Measurements from ENCODE around the gene PEX5L. TPM values are rescaled to one million over a fixed set of nuclear protein-coding genes. Genes with fewer than 3 reads are reported as not detected.

Gene PEX5L
- polyA plus RNA-seq, 1 of the 3 experiments (the other 2 are of a cell fraction) = not detected

GRCh38 chr3:179955286-179955685 lies 81.5 kb downstream of the PEX5L start:
- Histone ChIP-seq H3K79me2 (ENCODE audit: insufficient read depth) (no peaks in the 10 kb centered on the region), H3F3A (replicated peaks; ENCODE audit: insufficient read depth) (no peaks in the 10 kb centered on the region), H3K4me3 (ENCODE audit: low read depth in 2 of 2, low read length in 1 of 2) (no peak overlapping the region), H3K36me3 (replicated peaks in 1 of 2; ENCODE audit: control insufficient read depth in 1 of 2, insufficient read depth in 2 of 2, low read length in 1 of 2) (no peaks in the 10 kb centered on the region), H3K4me2 (no peak overlapping the region), H3K27me3 (ENCODE audit: insufficient read depth) (no peaks in the 10 kb centered on the region), H4K20me1 (ENCODE audit: insufficient read depth) (no peaks in the 10 kb centered on the region), H3K9me3 (no peaks in the 10 kb centered on the region), H3K4me1 (ENCODE audit: control insufficient read depth in 1 of 2, insufficient read depth in 2 of 2, low read depth in 1 of 2, low read length in 1 of 2) (no peaks in the 10 kb centered on the region), H3K27ac (ENCODE audit: low read depth in 2 of 2, low read length in 1 of 2) (no peak overlapping the region), H3K9me2 (no peaks in the 10 kb centered on the region), H3K9ac (no peak overlapping the region), H2AFZ (ENCODE audit: low read depth) (no peak overlapping the region)
- ChIA-PET CTCF (no interaction called here), POLR2A (no interaction called here)
- WGBS (ENCODE audit: low lambda C conversion rate) = 60% methylated on average over 5 of the region's 5 CpGs
- DNase-seq = no peak
- TF ChIP-seq, protein P1, sequence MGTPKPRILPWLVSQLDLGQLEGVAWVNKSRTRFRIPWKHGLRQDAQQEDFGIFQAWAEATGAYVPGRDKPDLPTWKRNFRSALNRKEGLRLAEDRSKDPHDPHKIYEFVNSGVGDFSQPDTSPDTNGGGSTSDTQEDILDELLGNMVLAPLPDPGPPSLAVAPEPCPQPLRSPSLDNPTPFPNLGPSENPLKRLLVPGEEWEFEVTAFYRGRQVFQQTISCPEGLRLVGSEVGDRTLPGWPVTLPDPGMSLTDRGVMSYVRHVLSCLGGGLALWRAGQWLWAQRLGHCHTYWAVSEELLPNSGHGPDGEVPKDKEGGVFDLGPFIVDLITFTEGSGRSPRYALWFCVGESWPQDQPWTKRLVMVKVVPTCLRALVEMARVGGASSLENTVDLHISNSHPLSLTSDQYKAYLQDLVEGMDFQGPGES (IDR thresholded peaks at IDR 0.05; ENCODE audit: low read depth, low read length) = no peak
- TF ChIP-seq, protein P2, sequence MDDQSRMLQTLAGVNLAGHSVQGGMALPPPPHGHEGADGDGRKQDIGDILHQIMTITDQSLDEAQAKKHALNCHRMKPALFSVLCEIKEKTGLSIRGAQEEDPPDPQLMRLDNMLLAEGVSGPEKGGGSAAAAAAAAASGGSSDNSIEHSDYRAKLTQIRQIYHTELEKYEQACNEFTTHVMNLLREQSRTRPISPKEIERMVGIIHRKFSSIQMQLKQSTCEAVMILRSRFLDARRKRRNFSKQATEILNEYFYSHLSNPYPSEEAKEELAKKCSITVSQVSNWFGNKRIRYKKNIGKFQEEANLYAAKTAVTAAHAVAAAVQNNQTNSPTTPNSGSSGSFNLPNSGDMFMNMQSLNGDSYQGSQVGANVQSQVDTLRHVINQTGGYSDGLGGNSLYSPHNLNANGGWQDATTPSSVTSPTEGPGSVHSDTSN (IDR thresholded peaks at IDR 0.05) = no peak
- no peak for TF ChIP-seq MXI1 (IDR thresholded peaks at IDR 0.05; ENCODE audit: low read depth, low read length)
- no peak for TF ChIP-seq JUND (IDR thresholded peaks at IDR 0.05)
- TF ChIP-seq TEAD4 (IDR thresholded peaks at IDR 0.05; ENCODE audit: borderline replicate concordance, insufficient read depth) = no peak
- TF ChIP-seq CTCF (IDR thresholded peaks at IDR 0.05) = no peak
- TF ChIP-seq EP300 (IDR thresholded peaks at IDR 0.05; ENCODE audit: borderline replicate concordance in 1 of 2, low read depth in 1 of 2, low read length in 1 of 2) = no peak
- no peak for TF ChIP-seq NFIC (IDR thresholded peaks at IDR 0.05; ENCODE audit: borderline replicate concordance)
- no peak for TF ChIP-seq MEF2A (IDR thresholded peaks at IDR 0.05; ENCODE audit: borderline replicate concordance, low read depth)
- TF ChIP-seq FOXJ3 (CRISPR knock-in tag; IDR thresholded peaks at IDR 0.05) = no peak
- TF ChIP-seq FOSL2 (IDR thresholded peaks at IDR 0.05; ENCODE audit: borderline replicate concordance, low read depth) = no peak
- TF ChIP-seq EZH2phosphoT487 (IDR thresholded peaks at IDR 0.05; ENCODE audit: borderline replicate concordance, low read depth) = no peak
- TF ChIP-seq FOXM1 (IDR thresholded peaks at IDR 0.05; ENCODE audit: low read depth) = no peak

All from SK-N-SH (cell line).